K562 (cell line): Measurements from ENCODE around the gene MRGPRF. TPM values are rescaled to one million over a fixed set of nuclear protein-coding genes. Genes with fewer than 3 reads are reported as not detected.

Source experiments
- ATAC-seq: fragments of 200-7000 bp; cut with Tn5 transposase; 3 replicates; pipeline ENCODE4 v1.9.1; 2020; ENCODE audit warnings: moderate library complexity
- BruUV-seq: library from RNA; stranded (reverse); fragments of 400-500 nt; replicated peaks from 2 replicates; lab custom pipeline; 2021; lab: Mats Ljungman, UMichigan
- CTCF ChIA-PET: fragments of 300-600 bp; formaldehyde crosslinking; extraction: SDS; loops from one replicate; lab custom pipeline; 2021; ENCODE audit warnings: low intra/inter-chr PET ratio; lab: Yijun Ruan, JAX
- POLR2A ChIA-PET: fragments of 300-600, 350-650 bp; sonication (Branson Sonifier 250); formaldehyde crosslinking; extraction: SDS; loops from one replicate; lab custom pipeline; 2021; ENCODE audit warnings: antibody characterized with exemption, inconsistent platforms; lab: Yijun Ruan, JAX
- DNase-seq, 4 experiments: peaks; one replicate each; pipeline versions ENCODE4 v3.0.0 to v3.0.0-alpha.2; 2011 to 2018; ENCODE audit warnings: low spot score in 3 of 4, mixed read lengths in 3 of 4; ENCODE audit errors: extremely low read depth in 1 of 4
- FAIRE-seq: peaks from 2 replicates; lab custom pipeline; 2011; peaks lifted over from hg19 to GRCh38; lab: Jason Lieb, UNC
- H2AFZ ChIP-seq: 2 replicates; pipeline ENCODE4 v1.6.0; 2011; ENCODE audit warnings: low read depth, low read length, control low read depth, inconsistent platforms
- H3K27ac ChIP-seq: fragments of 200-600 bp; 3 replicates; pipeline ENCODE4 v1.8.0; 2011; ENCODE audit warnings: low read depth, mild to moderate bottlenecking, control low read depth, inconsistent platforms, low read length, moderate library complexity, mixed read lengths; ENCODE audit errors: extremely low read depth
- H3K27me3 ChIP-seq, 2 experiments: fragments of 300-600 bp in 1 of 2; 2 replicates in 1 of 2; 3 replicates in 1 of 2; pipeline versions ENCODE4 v1.6.0 to v1.8.0; 2011; ENCODE audit warnings: inconsistent platforms in 2 of 2, low read length in 2 of 2, mild to moderate bottlenecking in 1 of 2, mixed read lengths in 1 of 2, moderate library complexity in 1 of 2; ENCODE audit not compliant: control insufficient read depth in 2 of 2, insufficient read depth in 2 of 2
- H3K36me3 ChIP-seq: fragments of 300-600 bp; 3 replicates; pipeline ENCODE4 v1.8.0; 2011; ENCODE audit warnings: mild to moderate bottlenecking, low read length, inconsistent platforms; ENCODE audit not compliant: control insufficient read depth, insufficient read depth
- H3K4me1 ChIP-seq, 2 experiments: fragments of 200-600 bp in 1 of 2; replicated peaks in 1 of 2; 2 replicates in 1 of 2; 3 replicates in 1 of 2; pipeline versions ENCODE4 v1.5.1 to v1.8.0; 2011; ENCODE audit warnings: inconsistent platforms in 2 of 2, low read length in 2 of 2, mild to moderate bottlenecking in 1 of 2, mixed read lengths in 1 of 2, moderate library complexity in 1 of 2; ENCODE audit not compliant: control insufficient read depth in 2 of 2, insufficient read depth in 2 of 2
- H3K4me2 ChIP-seq: 2 replicates; pipeline ENCODE4 v1.6.1; 2011; ENCODE audit warnings: low read length, control low read depth, inconsistent platforms, mixed read lengths; ENCODE audit not compliant: insufficient read depth
- H3K4me3 ChIP-seq: fragments of 200-600 bp; sonication (generic), shearing (Covaris generic); 2 replicates; pipeline ENCODE4 v1.5.1; 2016; ENCODE audit warnings: control low read depth, inconsistent platforms
- H3K79me2 ChIP-seq: fragments of 200-600 bp; 3 replicates; pipeline ENCODE4 v1.8.0; 2011; ENCODE audit warnings: low read length, inconsistent platforms; ENCODE audit not compliant: control insufficient read depth, insufficient read depth
- H3K9ac ChIP-seq, 2 experiments: 2 replicates each; pipeline versions ENCODE4 v1.6.0 to v1.6.1; 2011; ENCODE audit warnings: low read depth in 2 of 2, low read length in 2 of 2, control low read depth in 1 of 2, inconsistent platforms in 1 of 2, mild to moderate bottlenecking in 1 of 2, mixed read lengths in 1 of 2; ENCODE audit not compliant: insufficient read depth in 1 of 2
- H3K9me1 ChIP-seq: one replicate; pipeline ENCODE4 v1.6.0; 2011; ENCODE audit warnings: inconsistent platforms, mild to moderate bottlenecking, low read length, moderate library complexity; ENCODE audit not compliant: control insufficient read depth, insufficient read depth
- H3K9me3 ChIP-seq: replicated peaks from 2 replicates; pipeline ENCODE4 v1.5.1; 2011; ENCODE audit warnings: low read depth, low read length, inconsistent platforms; ENCODE audit not compliant: control insufficient read depth, insufficient read depth
- H4K20me1 ChIP-seq: replicated peaks from 2 replicates; pipeline ENCODE4 v1.6.1; 2011; ENCODE audit warnings: low read length, inconsistent platforms, mixed read lengths; ENCODE audit not compliant: control insufficient read depth, insufficient read depth
- GATA2 ChIP-seq: sonication (generic); formaldehyde crosslinking; IDR thresholded peaks from 2 replicates; pipeline ENCODE4 v1.4.0; 2020; ENCODE audit warnings: mild to moderate bottlenecking, missing genetic modification reagents
- HNRNPK ChIP-seq: fragments of 200-400 bp; formaldehyde crosslinking; IDR thresholded peaks from one replicate; pipeline ENCODE4 v1.6.1; 2018; ENCODE audit warnings: mild to moderate bottlenecking, low read depth, low read length; ENCODE audit not compliant: poor library complexity, severe bottlenecking
- ILK ChIP-seq: fragments of 450-650 bp; IDR thresholded peaks from 2 replicates; pipeline ENCODE4 v1.6.1; 2016; ENCODE audit warnings: missing genetic modification characterization, low read depth, mild to moderate bottlenecking, missing compliant biosample characterization, moderate library complexity, borderline replicate concordance
- KLF16 ChIP-seq: IDR thresholded peaks from 2 replicates; pipeline ENCODE4 v1.6.1; 2016; ENCODE audit warnings: antibody characterized with exemption
- LEF1 ChIP-seq: fragments of 450-650 bp; IDR thresholded peaks from 2 replicates; pipeline ENCODE4 v1.6.1; 2016; ENCODE audit warnings: mild to moderate bottlenecking
- MCM2 ChIP-seq: fragments of 450-650 bp; IDR thresholded peaks from 2 replicates; pipeline ENCODE4 v1.6.1; 2017; ENCODE audit warnings: low read depth, mild to moderate bottlenecking
- NUFIP1 ChIP-seq: fragments of 450-650 bp; IDR thresholded peaks from 2 replicates; pipeline ENCODE4 v1.6.1; 2018; ENCODE audit not compliant: partially characterized antibody
- TRIM24 ChIP-seq, 2 experiments: fragments of 450-650 bp; IDR thresholded peaks; 2 replicates each; pipeline ENCODE4 v1.6.1; 2016
- ZNF146 ChIP-seq: IDR thresholded peaks from one replicate; pipeline ENCODE4 v1.6.1; 2018; ENCODE audit warnings: missing compliant biosample characterization; ENCODE audit not compliant: unreplicated experiment
- ZNF3 ChIP-seq: fragments of 250-450 bp; sonication (Bioruptor Pico); IDR thresholded peaks from 2 replicates; pipeline ENCODE4 v1.5.0; 2021; ENCODE audit warnings: mild to moderate bottlenecking, moderate library complexity
- ZNF507 ChIP-seq: conservative IDR thresholded peaks from 2 replicates; pipeline ENCODE4 v1.6.1; 2017; ENCODE audit warnings: missing genetic modification characterization, missing compliant biosample characterization
- ZNF785 ChIP-seq: fragments of 250-450 bp; sonication (Bioruptor Pico); IDR thresholded peaks from 2 replicates; pipeline ENCODE4 v1.4.0; 2020; ENCODE audit warnings: mild to moderate bottlenecking
- WGBS: fragments of 100-300 bp; shearing (Covaris generic); methylation state at CpG from one replicate; pipeline ENCODE4 v1.1.6; 2016; ENCODE audit warnings: low coverage, mixed read lengths; ENCODE audit not compliant: insufficient coverage; ENCODE audit errors: missing lambda C conversion rate; 5-methylcytosine and 5-hydroxymethylcytosine counted together
- in situ Hi-C: fragments of 300-500 bp; cut with MboI; formaldehyde crosslinking; loops from 4 replicates; pipeline ENCODE4 v1.15.0; 2018; ENCODE audit warnings: inconsistent platforms, mixed read lengths
- intact Hi-C: fragments of 100-400 bp; cut with micrococcal nuclease; formaldehyde crosslinking; loops from 2 replicates; pipeline ENCODE4 v1.14.2; 2022
- polyA plus RNA-seq, 8 experiments: library from polyadenylated mRNA; depleted of rRNA in 4 of 8; stranded (reverse) in 5 of 8; unstranded in 3 of 8; fragments of >200 nt; fragmentation: Nextera tagmentation in 2 of 8; fragmentation: Illumina TruSeq in 1 of 8; extraction: Ambion mirVana in 2 of 8; extraction: Trizol in 1 of 8; gene quantifications; 2 replicates each; pipeline versions ENCODE4 v1.2.1 to v1.2.3, GENCODE V29; 2011 to 2014; ENCODE audit warnings: inconsistent platforms in 1 of 8, missing spikeins in 1 of 8
- total RNA-seq, 7 experiments: library from RNA; depleted of rRNA in 6 of 7; stranded (reverse); fragments of >200 nt in 6 of 7; fragmentation: Illumina TruSeq in 2 of 7; extraction: Trizol in 2 of 7; gene quantifications; 2 replicates each; pipeline versions ENCODE4 v1.2.1 to v1.2.3, GENCODE V29; 2011 to 2021; ENCODE audit warnings: low replicate concordance in 1 of 7
- TF ChIP-seq, protein P1 (sequence below): sonication (generic); formaldehyde crosslinking; IDR thresholded peaks from 2 replicates; pipeline ENCODE4 v1.8.1; 2022; ENCODE audit warnings: missing genetic modification reagents
- TF ChIP-seq, protein P2 (sequence below), 3 experiments: IDR thresholded peaks in 2 of 3; conservative IDR thresholded peaks in 1 of 3; 2 replicates each; pipeline ENCODE4 v1.5.1; 2011 to 2012; ENCODE audit warnings: low read length in 3 of 3, mild to moderate bottlenecking in 3 of 3, control low read depth in 2 of 3, improper control_type of control experiment in 1 of 3, inconsistent platforms in 1 of 3, low read depth in 1 of 3, mixed read lengths in 1 of 3, moderate library complexity in 1 of 3; ENCODE audit not compliant: insufficient read depth in 2 of 3
- TF ChIP-seq, protein P3 (sequence below), 3 experiments: fragments of 200-800 bp in 1 of 3; fragments of 250-450 bp in 1 of 3; fragments of 450-650 bp in 1 of 3; sonication (Bioruptor Pico) in 1 of 3; sonication (Bioruptor generic) in 1 of 3; formaldehyde crosslinking in 1 of 3; IDR thresholded peaks; 2 replicates each; pipeline versions ENCODE4 v1.6.1 to v1.8.0; 2016 to 2022; ENCODE audit warnings: mild to moderate bottlenecking in 2 of 3, missing genetic modification characterization in 2 of 3, missing compliant biosample characterization in 1 of 3, moderate library complexity in 1 of 3

MRGPRF gene
- total and polyA plus RNA-seq, 9 of the 15 experiments (the other 6 are each of a cell fraction or from before 2014, with no cell fraction given), result not detected

DNA sequence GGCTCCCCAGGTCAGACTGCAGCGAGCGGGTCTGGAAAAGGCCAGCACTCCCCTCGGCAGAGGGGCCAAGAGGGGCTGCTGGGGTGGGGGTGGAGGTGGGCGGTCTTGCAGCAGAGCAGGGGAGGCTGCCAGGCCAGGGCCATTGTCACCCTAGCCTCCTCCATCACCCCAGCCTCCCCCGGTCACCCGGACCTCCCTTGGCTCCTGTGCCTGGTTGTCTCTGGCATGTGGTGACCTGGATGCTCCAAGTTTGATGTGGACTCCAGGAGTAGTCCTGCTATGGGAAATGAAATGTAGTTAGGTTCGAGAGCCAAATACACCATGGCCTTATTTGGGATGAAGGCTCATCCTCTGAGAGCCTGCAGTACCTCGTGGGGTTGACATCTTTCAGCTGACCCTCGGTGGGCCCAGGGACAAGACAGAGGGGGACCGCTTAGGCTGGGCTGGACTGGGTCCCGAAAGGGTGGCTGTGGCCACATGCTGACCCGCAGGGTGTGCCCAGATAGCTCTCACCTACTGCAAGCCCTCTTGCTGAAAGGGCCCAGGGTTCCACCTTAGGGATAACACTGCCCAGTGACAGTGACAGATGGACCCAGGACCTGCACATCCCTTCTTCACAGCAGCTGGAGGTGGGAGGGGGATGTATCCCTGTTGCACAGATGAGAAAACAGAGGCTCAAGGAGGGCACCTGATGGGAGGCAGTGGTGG, 56.3 kb downstream of the MRGPRF start (continued):
- TF ChIP-seq, protein P1, sequence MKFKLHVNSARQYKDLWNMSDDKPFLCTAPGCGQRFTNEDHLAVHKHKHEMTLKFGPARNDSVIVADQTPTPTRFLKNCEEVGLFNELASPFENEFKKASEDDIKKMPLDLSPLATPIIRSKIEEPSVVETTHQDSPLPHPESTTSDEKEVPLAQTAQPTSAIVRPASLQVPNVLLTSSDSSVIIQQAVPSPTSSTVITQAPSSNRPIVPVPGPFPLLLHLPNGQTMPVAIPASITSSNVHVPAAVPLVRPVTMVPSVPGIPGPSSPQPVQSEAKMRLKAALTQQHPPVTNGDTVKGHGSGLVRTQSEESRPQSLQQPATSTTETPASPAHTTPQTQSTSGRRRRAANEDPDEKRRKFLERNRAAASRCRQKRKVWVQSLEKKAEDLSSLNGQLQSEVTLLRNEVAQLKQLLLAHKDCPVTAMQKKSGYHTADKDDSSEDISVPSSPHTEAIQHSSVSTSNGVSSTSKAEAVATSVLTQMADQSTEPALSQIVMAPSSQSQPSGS (CRISPR knock-in tag), result no peak
- TF ChIP-seq GATA2 (CRISPR knock-in tag) (no peak), ZNF146 (CRISPR knock-in tag) (no peak), KLF16 (no peak), LEF1 (no peak), ZNF507 (tag) (no peak), ILK (tag) (no peak)

GRCh38 chr11:68956142-68956541, 56.9 kb downstream of the MRGPRF start:
- Histone ChIP-seq H3K79me2 (no peaks in the 10 kb centered on the region), H3K4me3 (no peak overlapping the region), H3K4me1 (peaks cover 8 to 23% of the 10 kb centered on the region in 2 experiments; a peak in 4 of 5 replicates), H3K36me3 (no peaks in the 10 kb centered on the region), H4K20me1 (no peaks in the 10 kb centered on the region; the same call in none of the 2 replicates), H3K9me1 (no peaks in the 10 kb centered on the region), H3K9ac (no peak overlapping the region), H3K4me2 (no peak overlapping the region), H3K27me3 (peaks cover 17 to 42% of the 10 kb centered on the region in 2 experiments; a peak in 4 of 5 replicates), H2AFZ (no peak overlapping the region), H3K27ac (no peak overlapping the region), H3K9me3 (no peaks in the 10 kb centered on the region)
- POLR2A ChIA-PET, result no interaction called here
- peak; percentile 31 to 78 (median 73) for DNase-seq
- FAIRE-seq, result no peak
- no TSS peak for BruUV-seq
- 0% methylated on average over 5 of the region's 12 CpGs for WGBS
- peak; percentile 80 for ATAC-seq
- CTCF ChIA-PET, result no interaction called here
- in situ Hi-C loops, result no loop called here
- intact Hi-C loops, result no loop called here
- TF ChIP-seq ZNF785 (CRISPR knock-in tag), result no peak
- TF ChIP-seq NUFIP1, result no peak
- no peak for TF ChIP-seq ZNF3 (CRISPR knock-in tag)
- TF ChIP-seq, protein P2, sequence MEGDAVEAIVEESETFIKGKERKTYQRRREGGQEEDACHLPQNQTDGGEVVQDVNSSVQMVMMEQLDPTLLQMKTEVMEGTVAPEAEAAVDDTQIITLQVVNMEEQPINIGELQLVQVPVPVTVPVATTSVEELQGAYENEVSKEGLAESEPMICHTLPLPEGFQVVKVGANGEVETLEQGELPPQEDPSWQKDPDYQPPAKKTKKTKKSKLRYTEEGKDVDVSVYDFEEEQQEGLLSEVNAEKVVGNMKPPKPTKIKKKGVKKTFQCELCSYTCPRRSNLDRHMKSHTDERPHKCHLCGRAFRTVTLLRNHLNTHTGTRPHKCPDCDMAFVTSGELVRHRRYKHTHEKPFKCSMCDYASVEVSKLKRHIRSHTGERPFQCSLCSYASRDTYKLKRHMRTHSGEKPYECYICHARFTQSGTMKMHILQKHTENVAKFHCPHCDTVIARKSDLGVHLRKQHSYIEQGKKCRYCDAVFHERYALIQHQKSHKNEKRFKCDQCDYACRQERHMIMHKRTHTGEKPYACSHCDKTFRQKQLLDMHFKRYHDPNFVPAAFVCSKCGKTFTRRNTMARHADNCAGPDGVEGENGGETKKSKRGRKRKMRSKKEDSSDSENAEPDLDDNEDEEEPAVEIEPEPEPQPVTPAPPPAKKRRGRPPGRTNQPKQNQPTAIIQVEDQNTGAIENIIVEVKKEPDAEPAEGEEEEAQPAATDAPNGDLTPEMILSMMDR (IDR thresholded peaks at IDR 0.05 in 2 of 3, conservative IDR thresholded peaks at IDR 0.05 in 1 of 3; ENCODE audit: insufficient read depth in 2 of 3, low read depth in 1 of 3, low read length in 3 of 3), result peak; percentile 40 to 62 (median 51); a peak in 4 of 6 replicates
- TF ChIP-seq HNRNPK, result no peak
- TF ChIP-seq, protein P3, sequence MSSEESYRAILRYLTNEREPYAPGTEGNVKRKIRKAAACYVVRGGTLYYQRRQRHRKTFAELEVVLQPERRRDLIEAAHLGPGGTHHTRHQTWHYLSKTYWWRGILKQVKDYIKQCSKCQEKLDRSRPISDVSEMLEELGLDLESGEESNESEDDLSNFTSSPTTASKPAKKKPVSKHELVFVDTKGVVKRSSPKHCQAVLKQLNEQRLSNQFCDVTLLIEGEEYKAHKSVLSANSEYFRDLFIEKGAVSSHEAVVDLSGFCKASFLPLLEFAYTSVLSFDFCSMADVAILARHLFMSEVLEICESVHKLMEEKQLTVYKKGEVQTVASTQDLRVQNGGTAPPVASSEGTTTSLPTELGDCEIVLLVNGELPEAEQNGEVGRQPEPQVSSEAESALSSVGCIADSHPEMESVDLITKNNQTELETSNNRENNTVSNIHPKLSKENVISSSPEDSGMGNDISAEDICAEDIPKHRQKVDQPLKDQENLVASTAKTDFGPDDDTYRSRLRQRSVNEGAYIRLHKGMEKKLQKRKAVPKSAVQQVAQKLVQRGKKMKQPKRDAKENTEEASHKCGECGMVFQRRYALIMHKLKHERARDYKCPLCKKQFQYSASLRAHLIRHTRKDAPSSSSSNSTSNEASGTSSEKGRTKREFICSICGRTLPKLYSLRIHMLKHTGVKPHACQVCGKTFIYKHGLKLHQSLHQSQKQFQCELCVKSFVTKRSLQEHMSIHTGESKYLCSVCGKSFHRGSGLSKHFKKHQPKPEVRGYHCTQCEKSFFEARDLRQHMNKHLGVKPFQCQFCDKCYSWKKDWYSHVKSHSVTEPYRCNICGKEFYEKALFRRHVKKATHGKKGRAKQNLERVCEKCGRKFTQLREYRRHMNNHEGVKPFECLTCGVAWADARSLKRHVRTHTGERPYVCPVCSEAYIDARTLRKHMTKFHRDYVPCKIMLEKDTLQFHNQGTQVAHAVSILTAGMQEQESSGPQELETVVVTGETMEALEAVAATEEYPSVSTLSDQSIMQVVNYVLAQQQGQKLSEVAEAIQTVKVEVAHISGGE (CRISPR knock-in tag; IDR thresholded peaks at IDR 0.05), result no peak
- TF ChIP-seq MCM2, result no peak
- no peak for TF ChIP-seq TRIM24 (IDR thresholded peaks at IDR 0.05)
